SU-DHL-6 (cell line): ENCODE results near the gene RAB40C.

Experiments
- H2AFZ ChIP-seq: fragments of 200-600 bp; sonication (generic); 2 replicates; pipeline ENCODE4 v1.6.1; 2014; ENCODE audit warnings: low read depth, mild to moderate bottlenecking, moderate library complexity, mixed read lengths, antibody characterized with exemption, low read length; ENCODE audit not compliant: severe bottlenecking
- H3F3A ChIP-seq: fragments of 200-600 bp; shearing (Covaris generic); 2 replicates; pipeline ENCODE4 v1.6.0; 2016; ENCODE audit warnings: antibody characterized with exemption, mild to moderate bottlenecking; ENCODE audit not compliant: insufficient read depth
- H3K27ac ChIP-seq: fragments of 200-600 bp; sonication (generic); 2 replicates; pipeline ENCODE4 v1.5.1; 2016; ENCODE audit warnings: low read depth, mild to moderate bottlenecking, low read length, moderate library complexity, mixed read lengths
- H3K27me3 ChIP-seq: fragments of 200-600 bp; sonication (generic), shearing (Covaris generic); 2 replicates; pipeline ENCODE4 v1.6.0; 2014; ENCODE audit warnings: mild to moderate bottlenecking, low read length
- H3K36me3 ChIP-seq: fragments of 200-600 bp; sonication (generic); 2 replicates; pipeline ENCODE4 v1.6.1; 2014; ENCODE audit warnings: mild to moderate bottlenecking, low read length, mixed read lengths
- H3K4me2 ChIP-seq: fragments of 300-600, 200-600 bp; shearing (Covaris generic), sonication (generic); 2 replicates; pipeline ENCODE4 v1.6.0; 2014; ENCODE audit warnings: low read length, low read depth, mild to moderate bottlenecking; ENCODE audit not compliant: poor library complexity, severe bottlenecking
- H3K4me3 ChIP-seq: fragments of 200-600 bp; sonication (generic); 2 replicates; pipeline ENCODE4 v1.5.1; 2014; ENCODE audit warnings: antibody characterized with exemption, low read length, mild to moderate bottlenecking, mixed read lengths; ENCODE audit not compliant: insufficient read depth, poor library complexity, severe bottlenecking
- H3K79me2 ChIP-seq: fragments of 200-600 bp; sonication (generic); 2 replicates; pipeline ENCODE4 v1.6.1; 2014; ENCODE audit warnings: mild to moderate bottlenecking, low read length, moderate library complexity; ENCODE audit not compliant: insufficient read depth
- H3K9ac ChIP-seq: fragments of 200-600 bp; sonication (generic); 2 replicates; pipeline ENCODE4 v1.7.0; 2014; ENCODE audit warnings: mild to moderate bottlenecking, low read length
- H3K9me2 ChIP-seq: fragments of 200-600 bp; sonication (generic); replicated peaks from 2 replicates; pipeline ENCODE4 v1.6.1; 2014; ENCODE audit warnings: low read length; ENCODE audit not compliant: insufficient read depth
- H3K9me3 ChIP-seq: fragments of 200-600 bp; sonication (generic); 2 replicates; pipeline ENCODE4 v1.6.1; 2014; ENCODE audit warnings: low read length, mixed read lengths; ENCODE audit not compliant: insufficient read depth
- H4K20me1 ChIP-seq: fragments of 200-600 bp; sonication (generic); 2 replicates; pipeline ENCODE4 v1.6.1; 2014; ENCODE audit warnings: low read depth, mild to moderate bottlenecking, antibody characterized with exemption, low read length, moderate library complexity, mixed read lengths
- CTCF ChIP-seq: fragments of 200-600 bp; sonication (generic); IDR thresholded peaks from one replicate; pipeline ENCODE4 v1.5.1; 2017; ENCODE audit warnings: antibody characterized with exemption, mild to moderate bottlenecking, low read length, moderate library complexity; ENCODE audit not compliant: insufficient read depth, poor library complexity, severe bottlenecking
- EZH2phosphoT487 ChIP-seq: fragments of 200-600 bp; sonication (generic), shearing (Covaris generic); conservative IDR thresholded peaks from 2 replicates; pipeline ENCODE4 v1.6.1; 2018; ENCODE audit warnings: mild to moderate bottlenecking, antibody characterized with exemption, low read length, moderate library complexity, mixed read lengths

RAB40C gene

GRCh38 chr16:673399-673991 is 83.6 kb downstream of the RAB40C start:
- Histone ChIP-seq H4K20me1 (no peaks in the 10 kb centered on the region), H3F3A (no peaks in the 10 kb centered on the region), H3K9ac (no peak overlapping the region), H3K27me3 (no peaks in the 10 kb centered on the region), H3K27ac (no peak overlapping the region), H2AFZ (no peak overlapping the region), H3K36me3 (no peaks in the 10 kb centered on the region), H3K9me3 (no peaks in the 10 kb centered on the region), H3K4me3 (no peak overlapping the region), H3K9me2 (no peaks in the 10 kb centered on the region), H3K4me2 (no peak overlapping the region), H3K79me2 (peaks cover 3% of the 10 kb centered on the region; the same call in 1 of the 2 replicates)
- TF ChIP-seq EZH2phosphoT487 (no peak), CTCF (no peak)

GRCh38 chr16:674214-674881 is 84.5 kb downstream of the RAB40C start:
- Histone ChIP-seq H3K9ac (no peak overlapping the region), H2AFZ (no peak overlapping the region), H3K27ac (no peak overlapping the region), H3K27me3 (no peaks in the 10 kb centered on the region), H3K4me2 (no peak overlapping the region), H3K4me3 (no peak overlapping the region), H3K79me2 (no peaks in the 10 kb centered on the region), H4K20me1 (no peaks in the 10 kb centered on the region), H3K36me3 (no peaks in the 10 kb centered on the region), H3K9me2 (no peaks in the 10 kb centered on the region), H3K9me3 (no peaks in the 10 kb centered on the region), H3F3A (peaks cover 6% of the 10 kb centered on the region; the same call in 1 of the 2 replicates)
- no peak for TF ChIP-seq CTCF
- TF ChIP-seq EZH2phosphoT487 = no peak

- no peaks in the 10 kb centered on the region for H3K9me2 ChIP-seq
- no peak within 1 kb of the TSS for H3K4me2 ChIP-seq
- H3K9ac ChIP-seq = no peak within 1 kb of the TSS
- TF ChIP-seq EZH2phosphoT487 (no peak), CTCF (no peak)
- no peaks in the 10 kb centered on the region for H3K36me3 ChIP-seq
- no peaks in the 10 kb centered on the region for H3K27me3 ChIP-seq
- H2AFZ ChIP-seq = no peak within 1 kb of the TSS
- H3K27ac ChIP-seq = no peak within 1 kb of the TSS
- no peaks in the 10 kb centered on the region for H4K20me1 ChIP-seq
- H3F3A ChIP-seq = peaks cover 9% of the 10 kb centered on the region; the same call in 1 of the 2 replicates
- no peak within 1 kb of the TSS for H3K4me3 ChIP-seq
- no peaks in the 10 kb centered on the region for H3K79me2 ChIP-seq
- H3K9me3 ChIP-seq = no peaks in the 10 kb centered on the region
Observed at GRCh38 chr16:674968-675883, 85.4 kb downstream of the RAB40C start, which contains the start of gene RHBDL1. Gene RHBDL1, plus strand, starts transcription at chr16:675671. Its CDS starts 120 bp downstream, at chr16:675791.
